Measurements from ENCODE around the gene TMEM30B.
A peak's percentile ranks its signal among the peaks of the same experiment; 100 is the strongest.
"Not testable (repeated sequence)": the region's sequence is repeated elsewhere in the genome, so short reads cannot be mapped to it uniquely, and the experiment has no call there.

Gene TMEM30B

DNA sequence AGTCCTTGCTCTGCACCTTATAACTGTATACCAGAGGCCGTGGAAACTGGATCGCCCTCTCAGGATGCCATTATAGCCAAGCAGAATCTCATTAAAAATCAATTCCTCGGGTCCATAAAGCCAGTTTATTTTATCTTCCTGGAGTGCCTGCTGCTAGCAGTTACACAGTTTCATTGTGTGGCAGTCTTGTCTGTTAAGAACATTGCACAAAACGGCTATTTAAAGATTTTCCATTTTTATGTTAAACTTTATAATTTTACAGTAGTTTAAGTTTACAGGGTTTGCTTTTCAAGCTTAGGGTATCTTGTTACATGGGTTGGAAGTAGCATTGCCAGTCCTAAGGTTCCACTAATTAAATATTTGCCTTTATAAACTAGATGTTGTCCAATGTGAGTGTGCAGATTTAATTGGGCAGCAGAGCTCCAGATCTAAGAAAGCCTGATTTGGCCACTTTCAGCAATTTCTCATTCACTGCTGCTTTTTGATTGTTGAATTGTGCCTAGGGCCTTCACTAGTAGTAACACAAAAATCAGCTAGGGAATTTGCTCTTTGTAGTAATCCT is 17.0 kb downstream of the TMEM30B start:
- DNase-seq = no peak

DNA sequence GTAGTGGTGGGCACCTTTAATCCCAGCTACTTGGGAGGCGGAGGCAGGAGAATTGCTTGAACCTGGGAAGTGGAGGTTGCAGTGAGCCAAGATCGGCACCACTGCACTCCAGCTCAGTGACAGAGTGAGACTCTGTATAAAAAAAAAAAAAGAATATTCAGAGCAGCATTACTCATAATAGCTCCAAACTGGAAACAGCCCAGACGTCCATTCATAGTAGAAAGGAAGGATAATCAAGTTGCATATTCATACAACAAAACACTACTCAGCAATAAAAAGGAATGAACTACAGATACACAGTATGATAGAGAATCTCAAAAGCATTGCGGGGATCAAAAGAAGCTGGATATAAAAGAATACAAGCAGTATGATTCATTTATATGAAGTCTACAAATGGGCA is 19.1 kb downstream of the TMEM30B start:
- no peak for DNase-seq

DNA sequence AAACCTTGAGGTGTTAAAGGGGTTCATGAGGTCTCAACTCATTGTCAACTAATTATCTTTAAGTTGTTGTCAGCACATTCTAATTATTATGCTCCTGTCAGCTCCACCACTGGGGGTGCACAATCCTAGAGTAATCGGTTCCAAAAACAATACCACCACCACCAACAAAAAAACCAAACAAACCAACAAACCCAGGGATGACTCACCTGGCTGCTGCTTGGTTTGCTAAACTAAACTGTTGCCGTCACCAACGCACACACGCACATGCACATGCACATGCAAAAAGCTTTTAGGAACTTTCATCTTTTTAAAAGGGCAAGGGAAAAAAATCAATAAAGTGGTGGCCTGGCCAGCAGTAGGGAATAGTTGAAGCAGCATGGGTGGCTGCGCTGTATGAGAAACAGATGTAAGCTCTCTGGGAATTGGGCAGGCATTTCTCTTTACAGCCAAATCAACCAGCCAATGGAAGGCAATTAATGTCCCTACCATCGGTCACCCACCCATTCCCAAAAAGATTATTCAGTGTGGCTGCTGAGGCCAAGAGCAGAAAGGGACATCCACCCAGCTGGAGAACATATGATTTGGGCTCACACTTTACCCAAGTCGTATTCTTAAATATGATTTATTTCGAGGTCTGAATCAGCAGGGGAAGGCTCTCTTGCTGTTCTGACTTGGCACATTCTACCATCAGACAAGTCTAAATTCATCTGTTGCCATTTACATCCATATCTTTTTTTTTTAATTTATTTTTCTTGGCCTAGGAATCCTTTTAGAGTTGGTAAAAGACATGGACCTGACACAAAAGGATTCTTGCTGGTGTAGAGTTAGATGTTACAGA is 20.0 kb downstream of the TMEM30B start:
- no peak for DNase-seq

DNA sequence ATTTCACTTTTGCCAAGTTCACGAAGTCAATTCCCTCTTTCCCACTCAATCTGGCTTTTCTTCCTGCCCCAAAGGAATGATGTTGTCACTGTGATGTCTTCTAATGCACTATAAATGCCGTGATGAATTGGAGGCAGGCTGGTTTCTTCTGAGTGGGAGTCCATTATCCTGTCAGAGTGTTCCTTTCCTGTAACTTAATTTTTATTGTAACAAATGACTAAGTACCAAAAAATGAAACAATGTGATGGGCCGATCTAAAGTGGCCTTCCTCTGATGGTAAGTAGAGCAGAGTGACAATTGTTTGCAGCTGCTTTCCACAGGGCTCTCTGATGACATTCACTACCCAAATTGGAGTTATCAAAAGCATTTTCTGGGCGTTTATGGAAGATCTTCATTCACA is 22.2 kb downstream of the TMEM30B start:
- DNase-seq = no peak

DNA sequence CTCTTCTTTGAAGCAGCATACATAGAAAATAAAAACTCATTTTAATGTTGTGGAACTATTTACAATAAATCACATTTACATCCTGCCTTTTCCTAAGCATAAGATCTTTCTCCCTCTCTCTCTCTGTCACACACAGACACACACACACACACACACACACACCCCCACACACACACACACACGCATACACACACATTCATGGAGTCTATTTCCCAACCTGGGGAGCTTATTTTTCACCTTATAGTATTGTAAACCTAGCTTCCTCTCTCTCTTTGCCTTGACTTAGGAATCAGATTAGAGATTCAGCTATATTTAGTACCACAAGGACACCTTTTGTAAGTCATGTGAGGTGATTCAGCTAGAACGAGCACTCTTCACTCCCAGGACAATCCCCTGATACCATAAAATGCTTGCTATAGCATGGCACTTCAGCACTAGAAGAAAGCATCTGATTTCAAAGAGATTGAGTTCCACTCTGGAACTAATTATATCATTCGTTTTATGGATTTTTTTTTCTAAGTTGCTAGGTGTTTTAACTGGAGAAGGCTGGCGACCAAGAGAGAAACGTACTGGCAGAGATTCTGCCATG is 23.6 kb downstream of the TMEM30B start:
- no peak for DNase-seq

DNA sequence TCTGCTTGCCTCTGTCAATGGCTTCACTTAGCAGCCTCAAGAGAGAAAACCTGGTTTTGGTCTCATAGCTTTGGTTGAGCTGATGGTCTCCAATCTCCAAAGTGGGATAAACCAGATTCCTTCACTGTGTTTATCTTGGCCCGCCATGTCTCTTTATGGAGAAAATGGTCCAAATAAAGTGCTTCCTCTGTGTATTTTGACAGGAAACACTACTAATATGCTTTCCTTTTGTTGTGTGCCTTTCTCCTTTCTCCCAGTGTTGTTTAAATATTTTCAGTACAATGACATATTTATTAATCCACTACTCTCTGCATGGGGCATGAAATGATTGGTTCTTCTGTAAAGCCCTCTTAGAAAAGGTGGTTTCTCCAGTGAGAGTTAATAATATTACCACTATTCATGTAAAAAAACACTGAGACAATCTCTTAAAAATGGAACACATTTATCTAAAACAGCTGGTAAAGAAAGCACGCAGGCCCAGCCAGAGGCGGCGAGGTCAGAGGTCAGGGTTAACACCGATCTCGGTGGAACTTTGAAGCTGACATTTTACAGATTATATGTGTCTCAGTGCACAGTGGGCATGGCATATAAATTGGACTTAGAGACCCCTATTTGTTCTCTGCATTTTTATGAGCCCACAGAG is 24.2 kb downstream of the TMEM30B start:
- no peak for DNase-seq

DNA sequence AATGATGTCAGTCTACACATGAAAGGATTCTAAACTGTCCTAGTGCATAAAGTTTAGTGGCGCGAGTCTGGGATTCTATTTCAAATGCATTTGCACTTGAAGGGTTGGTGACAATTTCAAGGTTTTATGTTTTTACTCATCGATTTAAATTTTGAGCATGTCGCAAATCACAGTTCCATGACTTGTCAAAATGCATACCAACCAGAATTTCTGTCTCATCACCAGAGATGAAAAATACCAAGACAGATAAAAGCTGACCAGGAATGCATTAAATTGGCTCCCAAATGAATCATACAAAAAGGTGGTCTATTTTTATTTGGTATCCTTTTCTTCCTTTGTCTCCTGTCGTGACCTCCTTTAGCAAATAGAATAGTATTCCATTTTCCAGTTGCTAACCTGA is 25.2 kb downstream of the TMEM30B start:
- no peak for DNase-seq

DNA sequence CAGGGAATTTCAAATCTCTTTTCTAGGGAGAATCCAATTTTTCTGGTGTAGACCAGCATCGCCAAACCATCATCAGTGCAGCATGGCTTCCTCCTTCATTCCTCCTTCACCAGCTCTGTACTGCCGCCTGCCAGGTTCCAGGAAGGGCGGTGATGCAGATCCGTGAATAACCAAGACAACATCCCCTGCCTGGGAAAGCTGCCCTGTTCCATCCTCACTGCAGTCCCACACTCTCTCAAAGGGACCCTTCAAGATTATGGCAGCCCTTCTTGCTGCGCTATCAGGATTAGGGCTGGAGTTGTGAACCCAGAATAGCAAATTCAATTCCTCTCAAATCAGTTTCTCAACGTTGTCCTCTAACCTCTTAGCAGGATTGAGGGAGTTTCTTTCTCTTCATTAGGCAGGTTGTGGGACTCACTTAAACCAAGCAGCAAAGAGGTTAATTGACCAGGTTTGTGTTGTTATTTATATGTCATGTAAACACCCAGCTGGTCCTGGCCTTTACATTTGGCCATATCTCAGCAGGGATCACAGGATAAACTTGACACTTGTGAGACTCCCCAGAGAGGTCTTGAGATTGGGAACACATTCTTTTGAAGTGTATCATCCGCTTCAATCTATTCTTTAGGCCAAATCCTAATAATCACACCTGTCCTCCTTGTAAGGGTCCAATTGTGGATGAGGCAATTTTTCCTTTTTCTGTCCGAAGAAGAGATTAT is 26.2 kb downstream of the TMEM30B start:
- no peak for DNase-seq

DNA sequence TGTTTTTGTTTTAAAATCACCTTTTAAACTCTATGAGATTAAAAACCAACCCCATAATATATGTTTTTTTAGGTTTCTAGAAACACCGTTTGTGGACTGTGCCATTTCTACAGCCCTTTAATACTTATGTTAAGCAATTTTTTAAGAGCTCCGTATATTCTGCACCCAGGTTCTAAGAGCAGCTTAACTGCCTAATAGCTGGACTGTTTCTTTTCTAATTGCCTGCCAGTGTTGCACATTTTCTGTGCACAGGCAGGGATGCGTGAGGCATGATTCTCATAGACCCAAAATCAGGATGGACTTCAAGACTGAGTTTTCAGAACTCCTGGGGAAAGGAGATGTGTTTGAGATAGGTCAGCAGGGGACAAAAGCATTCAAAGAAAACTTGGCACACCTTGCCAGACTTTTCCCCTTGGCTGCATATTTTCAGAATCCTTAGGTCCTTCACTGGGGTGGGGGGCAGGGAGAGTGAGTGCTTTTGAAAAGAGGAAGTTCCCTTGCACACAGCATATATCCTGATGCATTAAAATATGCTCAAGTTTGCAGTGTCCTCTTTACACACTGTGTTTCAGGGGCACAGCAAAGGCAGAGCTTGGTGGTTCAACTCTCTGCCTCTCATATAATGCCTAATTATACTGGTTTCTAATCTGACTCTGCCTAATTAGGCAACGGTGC is 27.9 kb downstream of the TMEM30B start:
- DNase-seq = no peak

DNA sequence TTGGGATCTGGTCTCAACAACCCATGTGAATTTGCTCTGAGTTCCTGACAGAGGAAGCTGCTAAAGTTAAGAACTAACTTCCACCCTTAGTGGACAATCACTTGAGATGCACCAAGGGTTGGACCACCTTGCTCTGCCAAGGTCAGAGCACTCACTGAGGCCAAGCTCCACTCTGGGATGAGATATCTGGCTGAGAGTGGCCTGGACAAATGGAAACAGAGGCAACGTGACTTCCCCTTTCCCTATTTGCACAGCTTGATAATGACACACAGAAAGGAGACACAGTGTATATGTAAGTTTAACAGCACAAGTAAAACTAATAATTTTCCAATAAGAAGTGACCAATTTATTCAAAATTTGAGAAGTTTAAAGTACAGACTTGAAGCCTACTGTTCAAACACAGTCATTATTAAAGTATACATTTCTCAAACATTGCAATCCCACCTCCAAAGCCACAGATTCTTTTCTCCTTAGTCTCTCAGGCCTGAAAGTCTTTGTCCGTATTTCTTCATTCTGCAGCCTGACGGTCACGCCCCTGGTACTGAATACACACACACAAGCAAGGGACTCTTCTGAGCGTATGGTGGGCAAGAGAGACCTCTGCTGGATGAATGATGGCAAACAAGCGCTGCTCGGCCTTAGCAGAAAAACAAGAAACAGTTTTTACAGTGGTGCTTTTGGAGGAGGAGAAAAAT is 28.6 kb downstream of the TMEM30B start:
- DNase-seq = peak; percentile 5

DNA sequence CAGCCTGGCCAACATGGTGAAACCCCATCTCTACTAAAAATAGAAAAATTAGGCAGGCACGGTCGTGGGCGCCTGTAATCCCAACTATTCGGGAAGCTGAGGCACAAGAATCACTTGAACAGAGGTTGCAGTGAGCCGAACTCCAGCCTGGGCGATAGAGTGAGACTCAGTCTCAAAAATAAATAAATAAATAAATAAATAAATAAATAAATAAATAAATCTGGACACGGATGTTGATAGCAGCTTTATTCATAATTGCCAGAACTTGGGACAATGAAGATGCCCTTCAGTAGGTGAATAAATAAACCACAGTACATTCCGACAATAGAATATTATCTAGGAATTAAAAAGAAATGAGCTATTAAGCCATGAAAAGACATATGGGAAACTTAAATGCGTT is 31.1 kb downstream of the TMEM30B start:
- no peak for DNase-seq

DNA sequence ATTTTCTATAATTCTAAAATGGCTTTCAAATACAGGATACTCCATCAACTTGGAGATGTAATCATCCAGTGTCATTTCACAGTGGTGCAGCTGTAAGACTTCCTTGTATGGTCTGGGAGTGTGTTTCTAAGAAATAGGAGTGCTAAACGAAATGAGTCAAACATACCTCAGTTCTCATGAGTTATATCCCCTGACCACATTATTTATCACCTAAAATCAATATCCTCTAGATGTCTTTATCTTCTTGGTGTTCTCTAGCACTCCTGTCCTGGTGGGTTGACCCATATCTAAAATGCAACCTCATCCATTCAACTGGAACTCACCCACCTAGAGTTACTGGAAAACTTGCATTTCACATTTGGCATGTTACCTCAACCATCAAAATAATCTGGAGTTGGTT is 33.2 kb downstream of the TMEM30B start:
- no peak for DNase-seq

DNA sequence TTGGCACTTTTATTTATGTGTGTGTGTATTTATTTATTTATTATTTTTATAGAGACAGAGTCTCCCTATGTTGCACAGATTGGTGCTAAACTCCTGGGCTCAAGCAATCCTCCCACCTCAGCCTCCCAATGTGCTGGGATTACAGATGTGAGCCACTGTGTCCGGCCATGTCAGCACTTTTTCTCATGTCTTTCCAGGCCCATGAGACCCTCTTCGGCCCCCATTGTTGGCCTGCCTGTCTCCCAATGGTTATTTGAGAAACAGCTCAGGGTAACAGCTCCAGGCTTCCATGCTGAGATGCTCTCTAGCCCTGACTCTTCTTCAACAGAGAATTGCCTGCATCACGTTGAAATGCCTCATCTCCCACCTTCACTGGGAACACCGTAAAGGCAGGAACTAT is 34.4 kb downstream of the TMEM30B start:
- no peak for DNase-seq

DNA sequence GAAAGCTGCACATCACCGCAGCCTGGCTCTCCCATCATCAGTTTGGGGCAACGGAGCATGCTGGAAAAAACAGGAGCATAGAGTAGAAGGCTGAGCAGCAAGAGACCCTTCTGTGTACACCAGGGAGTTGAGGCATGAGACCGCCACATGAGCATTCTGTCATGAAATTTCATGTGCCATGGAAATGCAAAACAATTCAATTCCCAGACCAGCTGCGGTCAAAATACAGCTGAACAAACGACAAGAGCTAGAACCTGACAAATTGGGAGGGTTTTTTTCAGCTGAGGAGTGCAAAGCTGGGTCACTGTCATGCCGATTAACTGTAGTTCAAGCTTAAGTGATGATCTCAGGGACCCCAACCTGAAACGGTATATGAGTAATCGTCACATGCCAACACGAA is 37.1 kb downstream of the TMEM30B start:
- DNase-seq = no peak

DNA sequence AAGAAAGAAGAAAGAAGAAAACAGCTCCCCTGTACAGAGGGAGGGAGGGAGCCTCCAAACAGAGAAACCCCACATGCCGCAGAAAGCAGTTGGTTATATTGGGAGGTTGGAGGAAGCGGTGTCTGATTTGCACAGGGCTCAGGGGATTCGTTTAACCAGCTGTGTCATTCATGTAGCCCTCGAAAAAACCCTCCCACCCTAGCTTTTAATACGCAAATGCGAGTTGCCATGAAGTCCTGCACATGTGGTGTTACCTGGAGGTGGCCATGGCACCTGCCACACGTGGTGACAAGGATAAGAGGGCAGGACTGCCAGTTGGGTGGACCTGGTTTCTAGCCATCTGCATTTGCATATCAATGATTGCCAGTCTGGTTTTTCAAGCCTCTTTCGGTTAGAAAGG is 40.9 kb downstream of the TMEM30B start:
- DNase-seq = no peak

DNA sequence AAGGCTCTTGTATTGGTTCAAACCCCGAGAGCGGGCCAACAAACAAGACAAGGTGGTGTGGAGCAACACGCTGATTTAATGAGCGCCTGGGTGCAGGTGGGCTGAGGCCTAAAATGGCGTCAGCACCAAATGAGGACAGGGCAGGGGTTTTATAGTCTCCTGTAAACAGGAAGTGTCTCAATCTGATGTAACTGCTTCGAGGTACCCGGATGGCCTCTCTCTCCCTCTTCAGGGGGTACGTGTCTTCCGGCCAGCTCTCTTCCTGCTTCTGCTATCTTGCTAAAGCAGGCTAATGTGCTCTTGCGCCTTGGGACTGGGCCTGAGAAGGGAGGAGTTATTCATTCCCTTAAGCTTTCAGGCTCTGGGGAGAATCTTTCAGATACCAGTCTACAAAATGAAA is 41.9 kb downstream of the TMEM30B start:
- not testable (repeated sequence) for DNase-seq

DNA sequence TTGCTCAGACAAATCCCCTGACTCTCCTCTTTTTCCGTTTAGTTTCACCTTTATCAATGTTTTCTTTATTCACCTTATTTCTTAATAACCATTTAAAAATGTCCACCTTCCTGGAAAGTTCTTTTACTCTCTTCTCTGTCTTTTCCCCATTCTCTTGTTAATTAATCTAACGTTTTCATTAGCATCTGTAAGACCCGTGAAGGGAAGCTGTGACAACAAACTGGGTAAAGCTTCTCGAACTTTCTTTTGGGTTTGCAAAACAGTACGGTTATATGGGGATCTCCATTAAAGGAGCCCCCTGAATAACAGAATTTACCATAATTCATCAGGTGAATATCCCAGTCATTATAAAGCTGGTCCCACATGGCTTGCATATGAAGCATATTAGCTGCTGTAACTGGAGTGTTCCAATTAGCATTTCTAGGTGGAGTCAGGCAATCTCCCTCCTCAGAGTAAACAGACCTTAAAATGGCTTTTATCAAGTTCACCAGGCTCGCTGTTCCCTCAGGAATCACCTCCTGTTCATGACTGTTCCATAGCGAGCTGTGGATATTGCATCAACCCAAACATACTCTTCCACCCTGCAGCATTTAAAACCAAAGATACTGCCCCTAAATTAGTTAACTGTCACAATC is 42.4 kb downstream of the TMEM30B start:
- no peak for DNase-seq

DNA sequence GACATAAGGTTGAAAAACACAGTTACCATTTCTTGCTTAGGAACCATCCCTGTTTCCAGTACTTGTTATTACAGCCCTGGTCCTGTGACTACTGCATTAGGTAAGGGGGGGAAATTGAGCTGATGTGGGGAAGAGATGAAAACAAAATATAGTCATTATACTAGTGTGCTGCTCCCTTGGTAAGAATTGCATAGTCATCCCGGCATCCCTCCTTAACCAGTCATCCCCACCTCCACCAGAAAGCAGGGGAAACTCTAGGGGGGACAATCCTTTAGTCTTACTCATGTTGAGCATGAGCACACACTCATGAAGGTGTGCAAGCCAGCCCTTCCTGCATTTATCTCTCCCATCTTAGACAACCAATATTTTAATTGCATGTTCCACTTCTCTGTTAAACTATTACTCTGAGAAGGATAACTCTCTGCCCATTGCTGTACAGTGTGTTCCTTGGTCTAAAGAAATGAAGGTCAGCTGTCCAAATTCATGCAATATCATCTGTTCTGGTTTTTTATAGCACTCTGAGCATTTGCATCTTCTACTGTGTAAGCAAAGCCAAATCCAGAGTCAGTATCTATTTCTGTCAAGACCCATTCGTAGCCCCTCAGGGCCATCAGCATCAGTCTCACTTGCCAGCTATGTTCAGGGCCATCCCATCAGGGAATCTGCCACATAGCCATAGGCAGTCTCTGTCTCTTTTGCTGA is 46.8 kb downstream of the TMEM30B start:
- no peak for DNase-seq

DNA sequence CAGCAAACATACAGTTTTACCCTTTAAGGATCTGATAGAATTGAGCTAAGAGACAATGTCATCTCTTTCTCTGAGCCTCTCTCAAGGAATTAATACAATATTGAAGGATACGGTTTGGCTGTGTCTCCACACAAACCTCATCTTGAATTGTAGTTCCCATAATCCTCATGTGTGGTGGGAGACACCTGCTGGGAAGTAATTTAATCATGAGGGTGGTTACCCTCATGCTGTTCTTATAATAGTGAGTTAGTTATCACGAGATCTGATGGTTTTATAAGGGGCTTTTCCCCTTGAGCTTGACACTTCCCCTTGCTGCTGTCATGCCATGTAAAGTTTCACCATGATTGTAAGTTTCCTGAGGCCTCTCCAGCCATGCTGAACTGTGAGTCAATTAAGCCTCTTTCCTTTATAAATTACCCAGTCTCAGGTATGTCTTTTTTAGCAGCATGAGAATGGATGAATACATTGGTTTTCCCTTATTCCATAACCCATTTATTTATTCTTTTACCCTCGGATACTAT is 47.6 kb downstream of the TMEM30B start:
- no peak for DNase-seq

DNA sequence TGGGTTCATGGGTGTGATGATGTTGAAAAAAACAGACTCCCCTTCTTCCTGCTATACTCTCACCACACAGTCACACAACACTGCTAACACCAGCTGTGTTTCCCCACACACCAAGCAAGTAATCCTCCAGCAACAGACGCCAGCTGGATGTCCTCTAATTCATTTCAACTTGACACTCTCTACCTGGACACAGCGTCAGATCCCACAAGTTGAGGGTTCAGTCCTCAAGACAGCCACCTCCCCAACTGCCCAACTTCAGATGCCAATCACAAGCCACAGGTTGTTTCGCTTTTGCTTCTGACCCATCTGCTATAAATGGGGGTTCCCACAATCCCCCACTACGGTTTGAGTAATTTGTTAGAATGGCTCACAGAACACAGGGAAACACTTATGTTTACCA is 49.3 kb downstream of the TMEM30B start:
- DNase-seq = no peak

DNA sequence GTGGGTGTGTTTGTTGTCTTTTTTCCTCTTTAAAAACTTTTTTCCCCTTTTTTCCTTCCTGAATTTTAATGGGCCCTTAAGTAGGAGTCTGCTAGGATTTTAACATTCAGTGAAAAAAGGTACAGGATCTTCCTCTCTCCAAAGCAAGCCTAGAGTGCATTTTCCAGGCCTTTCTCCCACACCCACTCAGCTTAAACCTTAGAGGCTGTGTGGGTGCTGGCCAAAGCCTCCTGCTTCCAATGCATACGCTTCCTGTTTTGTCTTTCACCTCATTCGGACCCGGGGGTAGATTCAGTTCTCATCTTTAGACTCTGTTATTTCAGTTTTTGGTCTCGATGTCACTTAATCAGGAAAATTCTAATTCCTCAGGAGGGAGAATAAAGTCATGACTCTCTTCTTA is 51.2 kb downstream of the TMEM30B start:
- DNase-seq = no peak

Measured in GOT3 (cell line).